NCI-H187 treated with DMSO at 0.1 percent for 48 hours (cell line): ENCODE results near the gene CNOT6.
"Not testable (repeated sequence)": the region's sequence is repeated elsewhere in the genome, so short reads cannot be mapped to it uniquely, and the experiment has no call there.

ENCODE experiments used
- DNase-seq: peaks from one replicate; lab custom pipeline; 2025; lab: John Stamatoyannopoulos, UW

The CNOT6 gene

GRCh38 chr5:180516440-180516839, 22.3 kb downstream of the CNOT6 start:
- no peak for DNase-seq

GRCh38 chr5:180519098-180519497, 24.9 kb downstream of the CNOT6 start:
- no peak for DNase-seq

- no peak for DNase-seq
These were observed 26.9 kb downstream of the CNOT6 start for GRCh38 chr5:180521101-180521500.

GRCh38 chr5:180521591-180521990, 27.4 kb downstream of the CNOT6 start:
- DNase-seq, result no peak

- no peak for DNase-seq
These were observed 28.2 kb downstream of the CNOT6 start for GRCh38 chr5:180522330-180522729.

- DNase-seq, result no peak
These were observed 29.7 kb downstream of the CNOT6 start for GRCh38 chr5:180523629-180524466.

- DNase-seq, result no peak
These were observed 31.2 kb downstream of the CNOT6 start for GRCh38 chr5:180525399-180525798.

- DNase-seq, result no peak
These were observed 32.1 kb downstream of the CNOT6 start for GRCh38 chr5:180526269-180526668.

- no peak for DNase-seq
These were observed 33.5 kb downstream of the CNOT6 start for GRCh38 chr5:180527659-180528058.

GRCh38 chr5:180531036-180531585, 36.9 kb downstream of the CNOT6 start:
- DNase-seq, result not testable (repeated sequence)

- no peak for DNase-seq
These were observed 38.1 kb downstream of the CNOT6 start for GRCh38 chr5:180532268-180532667.

GRCh38 chr5:180533845-180534244, 39.7 kb downstream of the CNOT6 start:
- DNase-seq, result no peak

- DNase-seq, result no peak
These were observed 41.4 kb downstream of the CNOT6 start for GRCh38 chr5:180535573-180535972.

- DNase-seq, result no peak
These were observed 46.0 kb downstream of the CNOT6 start for GRCh38 chr5:180540050-180540694.

- DNase-seq, result no peak
These were observed 47.5 kb downstream of the CNOT6 start for GRCh38 chr5:180541710-180542109.

- no peak for DNase-seq
These were observed 51.1 kb downstream of the CNOT6 start for GRCh38 chr5:180545248-180545647.

GRCh38 chr5:180548563-180548962, 54.4 kb downstream of the CNOT6 start:
- no peak for DNase-seq

- DNase-seq, result no peak
These were observed 59.4 kb downstream of the CNOT6 start for GRCh38 chr5:180553530-180553929.

GRCh38 chr5:180555168-180555921, 61.2 kb downstream of the CNOT6 start:
- DNase-seq, result no peak

GRCh38 chr5:180557217-180557809, 63.1 kb downstream of the CNOT6 start:
- DNase-seq, result no peak

GRCh38 chr5:180558232-180558631, 64.1 kb downstream of the CNOT6 start:
- no peak for DNase-seq

GRCh38 chr5:180563994-180564393, 69.8 kb downstream of the CNOT6 start:
- no peak for DNase-seq
